ENCODE measurements around the gene DVL1. TPM values are rescaled to one million over a fixed set of nuclear protein-coding genes. Genes with fewer than 3 reads are reported as not detected.

The DVL1 gene
- total and polyA plus RNA-seq, 2 of the 13 experiments (the other 11 are each of a cell fraction or from before 2014, with no cell fraction given), result 30.8 to 60.4 TPM

DNA sequence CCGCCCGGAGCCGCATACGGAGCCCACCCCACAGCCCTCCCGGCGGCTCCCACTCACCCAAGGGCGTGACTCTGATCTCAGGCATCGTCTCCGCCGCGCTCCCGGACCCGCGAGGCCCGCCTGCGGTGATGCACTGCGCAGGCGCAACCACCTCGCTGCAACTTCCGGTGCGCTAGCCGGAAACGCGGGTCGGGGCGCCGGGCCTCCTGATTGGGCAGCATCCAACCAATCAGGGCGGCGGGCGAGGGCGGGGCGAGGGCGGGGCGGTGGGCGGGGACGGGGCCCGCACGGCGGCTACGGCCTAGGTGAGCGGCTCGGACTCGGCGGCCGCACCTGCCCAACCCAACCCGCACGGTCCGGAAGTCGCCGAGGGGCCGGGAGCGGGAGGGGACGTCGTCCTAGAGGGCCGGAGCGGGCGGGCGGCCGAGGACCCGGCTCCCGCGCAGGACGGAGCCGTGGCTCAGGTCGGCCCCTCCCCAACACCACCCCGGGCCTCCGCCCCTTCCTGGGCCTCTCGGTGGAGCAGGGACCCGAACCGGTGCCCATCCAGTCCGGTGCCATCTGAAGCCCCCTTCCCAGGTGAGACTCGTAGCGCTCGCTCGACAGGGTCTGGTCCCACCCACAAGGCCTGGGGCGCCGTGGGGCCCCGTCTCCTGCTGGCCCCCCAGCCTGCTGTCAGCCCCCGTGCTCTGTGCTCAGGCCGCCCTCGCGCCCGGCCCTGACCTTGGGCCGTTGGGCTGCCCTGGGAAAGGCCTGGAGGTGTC, 24.5 kb downstream of the DVL1 start, which contains the start of the genes CPTP and INTS11 (continued):
- TF ChIP-seq, protein P1, sequence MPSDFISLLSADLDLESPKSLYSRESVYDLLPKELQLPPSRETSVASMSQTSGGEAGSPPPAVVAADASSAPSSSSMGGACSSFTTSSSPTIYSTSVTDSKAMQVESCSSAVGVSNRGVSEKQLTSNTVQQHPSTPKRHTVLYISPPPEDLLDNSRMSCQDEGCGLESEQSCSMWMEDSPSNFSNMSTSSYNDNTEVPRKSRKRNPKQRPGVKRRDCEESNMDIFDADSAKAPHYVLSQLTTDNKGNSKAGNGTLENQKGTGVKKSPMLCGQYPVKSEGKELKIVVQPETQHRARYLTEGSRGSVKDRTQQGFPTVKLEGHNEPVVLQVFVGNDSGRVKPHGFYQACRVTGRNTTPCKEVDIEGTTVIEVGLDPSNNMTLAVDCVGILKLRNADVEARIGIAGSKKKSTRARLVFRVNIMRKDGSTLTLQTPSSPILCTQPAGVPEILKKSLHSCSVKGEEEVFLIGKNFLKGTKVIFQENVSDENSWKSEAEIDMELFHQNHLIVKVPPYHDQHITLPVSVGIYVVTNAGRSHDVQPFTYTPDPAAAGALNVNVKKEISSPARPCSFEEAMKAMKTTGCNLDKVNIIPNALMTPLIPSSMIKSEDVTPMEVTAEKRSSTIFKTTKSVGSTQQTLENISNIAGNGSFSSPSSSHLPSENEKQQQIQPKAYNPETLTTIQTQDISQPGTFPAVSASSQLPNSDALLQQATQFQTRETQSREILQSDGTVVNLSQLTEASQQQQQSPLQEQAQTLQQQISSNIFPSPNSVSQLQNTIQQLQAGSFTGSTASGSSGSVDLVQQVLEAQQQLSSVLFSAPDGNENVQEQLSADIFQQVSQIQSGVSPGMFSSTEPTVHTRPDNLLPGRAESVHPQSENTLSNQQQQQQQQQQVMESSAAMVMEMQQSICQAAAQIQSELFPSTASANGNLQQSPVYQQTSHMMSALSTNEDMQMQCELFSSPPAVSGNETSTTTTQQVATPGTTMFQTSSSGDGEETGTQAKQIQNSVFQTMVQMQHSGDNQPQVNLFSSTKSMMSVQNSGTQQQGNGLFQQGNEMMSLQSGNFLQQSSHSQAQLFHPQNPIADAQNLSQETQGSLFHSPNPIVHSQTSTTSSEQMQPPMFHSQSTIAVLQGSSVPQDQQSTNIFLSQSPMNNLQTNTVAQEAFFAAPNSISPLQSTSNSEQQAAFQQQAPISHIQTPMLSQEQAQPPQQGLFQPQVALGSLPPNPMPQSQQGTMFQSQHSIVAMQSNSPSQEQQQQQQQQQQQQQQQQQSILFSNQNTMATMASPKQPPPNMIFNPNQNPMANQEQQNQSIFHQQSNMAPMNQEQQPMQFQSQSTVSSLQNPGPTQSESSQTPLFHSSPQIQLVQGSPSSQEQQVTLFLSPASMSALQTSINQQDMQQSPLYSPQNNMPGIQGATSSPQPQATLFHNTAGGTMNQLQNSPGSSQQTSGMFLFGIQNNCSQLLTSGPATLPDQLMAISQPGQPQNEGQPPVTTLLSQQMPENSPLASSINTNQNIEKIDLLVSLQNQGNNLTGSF (CRISPR knock-in tag; IDR thresholded peaks at IDR 0.05), result no peak
- no peak for TF ChIP-seq ZNF598 (CRISPR knock-in tag; IDR thresholded peaks at IDR 0.05; ENCODE audit: borderline replicate concordance)
- 0 out of 2 replicates have a peak, but pooled peaks have one; percentile 14 for TF ChIP-seq ZNF160 (CRISPR knock-in tag; IDR thresholded peaks at IDR 0.05)
- no peak for TF ChIP-seq TGIF2 (CRISPR knock-in tag; IDR thresholded peaks at IDR 0.05)
- TF ChIP-seq, protein P2, sequence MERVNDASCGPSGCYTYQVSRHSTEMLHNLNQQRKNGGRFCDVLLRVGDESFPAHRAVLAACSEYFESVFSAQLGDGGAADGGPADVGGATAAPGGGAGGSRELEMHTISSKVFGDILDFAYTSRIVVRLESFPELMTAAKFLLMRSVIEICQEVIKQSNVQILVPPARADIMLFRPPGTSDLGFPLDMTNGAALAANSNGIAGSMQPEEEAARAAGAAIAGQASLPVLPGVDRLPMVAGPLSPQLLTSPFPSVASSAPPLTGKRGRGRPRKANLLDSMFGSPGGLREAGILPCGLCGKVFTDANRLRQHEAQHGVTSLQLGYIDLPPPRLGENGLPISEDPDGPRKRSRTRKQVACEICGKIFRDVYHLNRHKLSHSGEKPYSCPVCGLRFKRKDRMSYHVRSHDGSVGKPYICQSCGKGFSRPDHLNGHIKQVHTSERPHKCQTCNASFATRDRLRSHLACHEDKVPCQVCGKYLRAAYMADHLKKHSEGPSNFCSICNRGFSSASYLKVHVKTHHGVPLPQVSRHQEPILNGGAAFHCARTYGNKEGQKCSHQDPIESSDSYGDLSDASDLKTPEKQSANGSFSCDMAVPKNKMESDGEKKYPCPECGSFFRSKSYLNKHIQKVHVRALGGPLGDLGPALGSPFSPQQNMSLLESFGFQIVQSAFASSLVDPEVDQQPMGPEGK (CRISPR knock-in tag; IDR thresholded peaks at IDR 0.05), result peak; percentile 88
- TF ChIP-seq, protein P3, sequence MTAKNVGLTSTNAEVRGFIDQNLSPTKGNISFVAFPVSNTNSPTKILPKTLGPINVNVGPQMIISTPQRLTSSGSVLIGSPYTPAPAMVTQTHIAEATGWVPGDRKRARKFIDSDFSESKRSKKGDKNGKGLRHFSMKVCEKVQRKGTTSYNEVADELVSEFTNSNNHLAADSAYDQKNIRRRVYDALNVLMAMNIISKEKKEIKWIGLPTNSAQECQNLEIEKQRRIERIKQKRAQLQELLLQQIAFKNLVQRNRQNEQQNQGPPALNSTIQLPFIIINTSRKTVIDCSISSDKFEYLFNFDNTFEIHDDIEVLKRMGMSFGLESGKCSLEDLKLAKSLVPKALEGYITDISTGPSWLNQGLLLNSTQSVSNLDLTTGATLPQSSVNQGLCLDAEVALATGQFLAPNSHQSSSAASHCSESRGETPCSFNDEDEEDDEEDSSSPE (CRISPR knock-in tag; IDR thresholded peaks at IDR 0.05), result peak; percentile 47
- 0 out of 2 replicates have a peak, but pooled peaks have one; percentile 70 for TF ChIP-seq ZNF138 (CRISPR knock-in tag; IDR thresholded peaks at IDR 0.05; ENCODE audit: low read depth)
- TF ChIP-seq PHF8 (CRISPR knock-in tag; IDR thresholded peaks at IDR 0.05), result peak; percentile 79
- TF ChIP-seq, protein P4, sequence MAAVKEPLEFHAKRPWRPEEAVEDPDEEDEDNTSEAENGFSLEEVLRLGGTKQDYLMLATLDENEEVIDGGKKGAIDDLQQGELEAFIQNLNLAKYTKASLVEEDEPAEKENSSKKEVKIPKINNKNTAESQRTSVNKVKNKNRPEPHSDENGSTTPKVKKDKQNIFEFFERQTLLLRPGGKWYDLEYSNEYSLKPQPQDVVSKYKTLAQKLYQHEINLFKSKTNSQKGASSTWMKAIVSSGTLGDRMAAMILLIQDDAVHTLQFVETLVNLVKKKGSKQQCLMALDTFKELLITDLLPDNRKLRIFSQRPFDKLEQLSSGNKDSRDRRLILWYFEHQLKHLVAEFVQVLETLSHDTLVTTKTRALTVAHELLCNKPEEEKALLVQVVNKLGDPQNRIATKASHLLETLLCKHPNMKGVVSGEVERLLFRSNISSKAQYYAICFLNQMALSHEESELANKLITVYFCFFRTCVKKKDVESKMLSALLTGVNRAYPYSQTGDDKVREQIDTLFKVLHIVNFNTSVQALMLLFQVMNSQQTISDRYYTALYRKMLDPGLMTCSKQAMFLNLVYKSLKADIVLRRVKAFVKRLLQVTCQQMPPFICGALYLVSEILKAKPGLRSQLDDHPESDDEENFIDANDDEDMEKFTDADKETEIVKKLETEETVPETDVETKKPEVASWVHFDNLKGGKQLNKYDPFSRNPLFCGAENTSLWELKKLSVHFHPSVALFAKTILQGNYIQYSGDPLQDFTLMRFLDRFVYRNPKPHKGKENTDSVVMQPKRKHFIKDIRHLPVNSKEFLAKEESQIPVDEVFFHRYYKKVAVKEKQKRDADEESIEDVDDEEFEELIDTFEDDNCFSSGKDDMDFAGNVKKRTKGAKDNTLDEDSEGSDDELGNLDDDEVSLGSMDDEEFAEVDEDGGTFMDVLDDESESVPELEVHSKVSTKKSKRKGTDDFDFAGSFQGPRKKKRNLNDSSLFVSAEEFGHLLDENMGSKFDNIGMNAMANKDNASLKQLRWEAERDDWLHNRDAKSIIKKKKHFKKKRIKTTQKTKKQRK (IDR thresholded peaks at IDR 0.05; ENCODE audit: low read length), result no peak
- peak; percentile 57; the same call in 1 of the 2 replicates for TF ChIP-seq NRL (CRISPR knock-in tag; IDR thresholded peaks at IDR 0.05; ENCODE audit: borderline replicate concordance)
- TF ChIP-seq ZC3H4 (CRISPR knock-in tag; IDR thresholded peaks at IDR 0.05; ENCODE audit: borderline replicate concordance), result no peak
- no peak for TF ChIP-seq ZNF30 (CRISPR knock-in tag; IDR thresholded peaks at IDR 0.05)
- TF ChIP-seq NONO (IDR thresholded peaks at IDR 0.05), result no peak
- peak; percentile 13; the same call in 1 of the 2 replicates for TF ChIP-seq NONO (CRISPR knock-in tag; conservative IDR thresholded peaks at IDR 0.05)
- TF ChIP-seq MEIS2 (CRISPR knock-in tag; IDR thresholded peaks at IDR 0.05), result no peak
- TF ChIP-seq MBD4 (IDR thresholded peaks at IDR 0.05; ENCODE audit: borderline replicate concordance, low read length), result no peak
- peak; percentile 82 for TF ChIP-seq ZNF501 (CRISPR knock-in tag; IDR thresholded peaks at IDR 0.05)
- peak; percentile 86 for TF ChIP-seq ZNF333 (CRISPR knock-in tag; IDR thresholded peaks at IDR 0.05; ENCODE audit: borderline replicate concordance)

Data from HepG2 (cell line).